ENCODE results near the gene CDC25B. TPM values are rescaled to one million over a fixed set of nuclear protein-coding genes. Genes with fewer than 3 reads are reported as not detected.

CDC25B gene
- total and polyA plus RNA-seq, 2 of the 13 experiments (the other 11 are each of a cell fraction or from before 2014, with no cell fraction given), result 14.5 to 19.4 TPM

- no peak; the same call in 1 of the 2 replicates for TF ChIP-seq ZNF691 (CRISPR knock-in tag; IDR thresholded peaks at IDR 0.05; ENCODE audit: borderline replicate concordance, low read depth)
- peak; percentile 41; the same call in 1 of the 2 replicates for TF ChIP-seq RXRA (CRISPR knock-in tag; IDR thresholded peaks at IDR 0.05)
- 0 out of 2 replicates have a peak, but pooled peaks have one; percentile 22 for TF ChIP-seq KDM3A (CRISPR knock-in tag; IDR thresholded peaks at IDR 0.05; ENCODE audit: low read depth)
- no peak for TF ChIP-seq MAFK (conservative IDR thresholded peaks at IDR 0.05 in 1 of 2, IDR thresholded peaks at IDR 0.05 in 1 of 2; ENCODE audit: low read length in 2 of 2)
- peak; percentile 81 for TF ChIP-seq ZNF564 (CRISPR knock-in tag; IDR thresholded peaks at IDR 0.05)
- TF ChIP-seq TIGD3 (CRISPR knock-in tag; IDR thresholded peaks at IDR 0.05; ENCODE audit: borderline replicate concordance), result no peak; the same call in 1 of the 2 replicates
- TF ChIP-seq BORCS8-MEF2B (CRISPR knock-in tag; IDR thresholded peaks at IDR 0.05), result no peak
- peak; percentile 55 for TF ChIP-seq PTBP1 (IDR thresholded peaks at IDR 0.05; ENCODE audit: low read depth, low read length, poor library complexity, severe bottlenecking)
- TF ChIP-seq NFIB (CRISPR knock-in tag; IDR thresholded peaks at IDR 0.05; ENCODE audit: borderline replicate concordance), result no peak
- no peak for TF ChIP-seq HMG20B (CRISPR knock-in tag; conservative IDR thresholded peaks at IDR 0.05)
- peak; percentile 29; the same call in 1 of the 2 replicates for TF ChIP-seq HNF4A (CRISPR knock-in tag; IDR thresholded peaks at IDR 0.05)
- TF ChIP-seq HNF4G (IDR thresholded peaks at IDR 0.05; ENCODE audit: borderline replicate concordance, low read depth, low read length), result no peak
- TF ChIP-seq HNF4G (CRISPR knock-in tag; IDR thresholded peaks at IDR 0.05; ENCODE audit: borderline replicate concordance, low read depth), result no peak
- peak; percentile 33; the same call in 1 of the 2 replicates for TF ChIP-seq HNRNPL (IDR thresholded peaks at IDR 0.05; ENCODE audit: low read depth, low read length)
- TF ChIP-seq ZNF704 (CRISPR knock-in tag; IDR thresholded peaks at IDR 0.05; ENCODE audit: borderline replicate concordance), result 0 out of 2 replicates have a peak, but pooled peaks have one; percentile 50
- peak; percentile 21; the same call in 1 of the 2 replicates for TF ChIP-seq MXD3 (CRISPR knock-in tag; IDR thresholded peaks at IDR 0.05)
- TF ChIP-seq ZFP36L2 (CRISPR knock-in tag; IDR thresholded peaks at IDR 0.05), result no peak
- 0 out of 3 replicates have a peak, but pooled peaks have one; percentile 34 for TF ChIP-seq MXI1 (IDR thresholded peaks at IDR 0.05; ENCODE audit: borderline replicate concordance, low read depth, low read length)
- TF ChIP-seq ZMYM4 (CRISPR knock-in tag; IDR thresholded peaks at IDR 0.05), result peak; percentile 66; the same call in 1 of the 2 replicates
- no peak for TF ChIP-seq ZSCAN9 (CRISPR knock-in tag; IDR thresholded peaks at IDR 0.05; ENCODE audit: borderline replicate concordance)
- TF ChIP-seq ZNF274 (CRISPR knock-in tag; IDR thresholded peaks at IDR 0.05), result no peak
- peak; percentile 89 for TF ChIP-seq POGZ (CRISPR knock-in tag; IDR thresholded peaks at IDR 0.05)
- TF ChIP-seq PRPF4 (IDR thresholded peaks at IDR 0.05; ENCODE audit: low read depth, low read length, poor library complexity, severe bottlenecking), result peak; percentile 37
- TF ChIP-seq ZFP62 (CRISPR knock-in tag; IDR thresholded peaks at IDR 0.05), result no peak
- no peak for TF ChIP-seq ZNF713 (CRISPR knock-in tag; IDR thresholded peaks at IDR 0.05)
- TF ChIP-seq HIVEP1 (CRISPR knock-in tag; IDR thresholded peaks at IDR 0.05), result peak; percentile 63
- no peak for TF ChIP-seq FLYWCH1 (CRISPR knock-in tag; IDR thresholded peaks at IDR 0.05)
Observed at GRCh38 chr20:3785240-3786125, 10.6 kb upstream of the CDC25B start (continued).

Data from HepG2 (cell line).